ENCODE measurements around the gene ZBED5. TPM values are rescaled to one million over a fixed set of nuclear protein-coding genes. Genes with fewer than 3 reads are reported as not detected.

Gene ZBED5
- total RNA-seq, 2 donors from 2014 or later: 37.1 to 38.6 TPM

DNA sequence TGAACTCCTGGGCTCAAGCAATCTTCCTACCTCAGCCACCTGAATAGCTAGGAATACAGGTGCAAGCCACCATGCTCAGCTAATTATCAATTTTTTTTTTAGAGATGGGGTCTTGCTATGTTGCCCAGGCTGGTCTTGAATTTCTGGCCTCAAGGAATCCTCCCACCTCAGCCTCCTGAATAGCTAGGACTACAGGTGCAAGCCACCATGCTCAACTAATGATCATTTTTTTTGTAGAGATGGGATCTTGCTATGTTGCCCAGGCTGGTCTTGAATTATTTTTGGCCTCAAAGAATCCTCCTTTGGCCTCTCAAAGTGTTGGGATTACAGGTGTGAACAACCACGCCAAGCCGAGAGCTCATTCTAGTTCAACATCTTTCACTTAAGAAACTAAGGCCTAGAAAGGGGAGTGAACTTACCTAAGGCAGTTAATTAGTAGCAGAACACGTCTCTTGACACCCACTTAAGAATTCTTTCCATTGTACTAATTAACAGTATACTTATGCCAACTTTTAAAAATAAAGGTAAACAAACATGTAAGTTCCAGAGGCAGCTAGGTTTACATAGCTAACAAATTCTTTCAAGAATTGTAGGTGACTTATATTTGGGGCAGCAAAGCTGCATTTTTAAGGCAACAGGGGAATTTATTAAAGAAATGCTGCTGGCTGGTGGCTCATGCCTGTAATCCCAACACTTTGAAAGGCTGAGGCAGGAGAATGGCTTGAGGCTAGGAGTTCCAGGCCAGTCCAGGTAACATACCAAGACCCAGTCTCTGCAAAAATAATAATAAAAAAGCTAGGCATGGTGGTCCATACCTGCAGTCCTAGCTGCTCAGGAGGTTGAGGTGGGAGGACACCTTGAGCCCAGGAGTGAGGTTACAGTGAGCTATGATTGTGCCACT is 9.6 kb downstream of the ZBED5 start:
- TF ChIP-seq, protein P1, sequence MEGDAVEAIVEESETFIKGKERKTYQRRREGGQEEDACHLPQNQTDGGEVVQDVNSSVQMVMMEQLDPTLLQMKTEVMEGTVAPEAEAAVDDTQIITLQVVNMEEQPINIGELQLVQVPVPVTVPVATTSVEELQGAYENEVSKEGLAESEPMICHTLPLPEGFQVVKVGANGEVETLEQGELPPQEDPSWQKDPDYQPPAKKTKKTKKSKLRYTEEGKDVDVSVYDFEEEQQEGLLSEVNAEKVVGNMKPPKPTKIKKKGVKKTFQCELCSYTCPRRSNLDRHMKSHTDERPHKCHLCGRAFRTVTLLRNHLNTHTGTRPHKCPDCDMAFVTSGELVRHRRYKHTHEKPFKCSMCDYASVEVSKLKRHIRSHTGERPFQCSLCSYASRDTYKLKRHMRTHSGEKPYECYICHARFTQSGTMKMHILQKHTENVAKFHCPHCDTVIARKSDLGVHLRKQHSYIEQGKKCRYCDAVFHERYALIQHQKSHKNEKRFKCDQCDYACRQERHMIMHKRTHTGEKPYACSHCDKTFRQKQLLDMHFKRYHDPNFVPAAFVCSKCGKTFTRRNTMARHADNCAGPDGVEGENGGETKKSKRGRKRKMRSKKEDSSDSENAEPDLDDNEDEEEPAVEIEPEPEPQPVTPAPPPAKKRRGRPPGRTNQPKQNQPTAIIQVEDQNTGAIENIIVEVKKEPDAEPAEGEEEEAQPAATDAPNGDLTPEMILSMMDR (IDR thresholded peaks at IDR 0.05): no peak
- Histone ChIP-seq H3K4me3 (no peak overlapping the region), H3K27ac (no peak overlapping the region), H3K36me3 (peaks cover 2% of the 10 kb centered on the region), H3K27me3 (no peaks in the 10 kb centered on the region), H3K9me3 (no peaks in the 10 kb centered on the region), H3K4me1 (no peaks in the 10 kb centered on the region), H3K9ac (ENCODE audit: low read depth in 2 of 2, low read length in 2 of 2) (no peak overlapping the region)
- intact Hi-C loops (cut with DNase I): loop anchor here (5.0 kb wide), 1 partner anchor 36 kb away; no protein-coding TSS in a partner anchor
- DNase-seq: no peak

DNA sequence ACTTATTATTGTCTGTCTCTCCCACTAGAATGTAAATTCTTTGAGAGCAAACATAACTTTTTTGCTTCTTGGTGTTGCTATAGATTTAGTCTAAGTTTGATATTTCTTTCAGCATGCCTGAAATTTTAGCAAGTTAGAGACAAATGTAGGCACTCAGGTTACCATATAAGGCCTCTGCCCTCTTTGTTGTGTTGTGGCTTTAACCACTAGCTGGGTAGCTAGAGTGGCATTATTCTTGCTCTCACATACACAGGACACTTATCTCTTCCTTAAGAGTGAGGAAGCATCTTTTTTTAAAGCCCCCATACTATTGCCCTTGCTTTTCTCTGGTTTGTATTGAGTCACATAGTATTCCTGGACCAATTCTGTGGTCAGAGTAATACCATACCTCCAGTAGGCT is 11.2 kb downstream of the ZBED5 start:
- intact Hi-C loops (cut with DNase I): loop anchor here (5.0 kb wide), 1 partner anchor 34 kb away; no protein-coding TSS in a partner anchor
- Histone ChIP-seq H3K9me3 (no peaks in the 10 kb centered on the region), H3K27ac (no peak overlapping the region), H3K4me1 (no peaks in the 10 kb centered on the region), H3K9ac (ENCODE audit: low read depth in 2 of 2, low read length in 2 of 2) (no peak overlapping the region), H3K36me3 (no peaks in the 10 kb centered on the region), H3K27me3 (no peaks in the 10 kb centered on the region), H3K4me3 (no peak overlapping the region)
- no peak for DNase-seq
- TF ChIP-seq, protein P1 (IDR thresholded peaks at IDR 0.05): no peak

DNA sequence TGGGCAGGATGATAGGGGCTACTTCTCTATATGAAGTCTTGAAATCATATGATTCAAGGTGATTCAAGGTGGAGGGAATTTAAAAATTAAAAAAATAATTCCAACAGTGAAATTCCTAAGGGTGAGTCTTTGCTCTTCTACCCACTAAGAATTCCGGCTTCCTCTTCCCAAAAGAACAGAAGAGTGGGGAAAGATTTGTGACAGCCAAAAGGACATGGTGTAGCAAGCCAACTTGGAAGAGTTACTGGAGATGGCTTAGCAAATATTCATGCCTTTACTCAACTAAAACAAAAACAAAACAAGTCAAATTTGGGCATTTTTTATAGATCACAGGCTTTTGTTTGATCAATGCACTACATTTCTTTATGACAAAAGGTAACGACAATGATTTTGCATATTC is 12.3 kb downstream of the ZBED5 start:
- Histone ChIP-seq H3K36me3 (no peaks in the 10 kb centered on the region), H3K9me3 (no peaks in the 10 kb centered on the region), H3K27ac (no peak overlapping the region), H3K4me1 (no peaks in the 10 kb centered on the region), H3K27me3 (no peaks in the 10 kb centered on the region), H3K4me3 (no peak overlapping the region), H3K9ac (ENCODE audit: low read depth in 2 of 2, low read length in 2 of 2) (no peak overlapping the region)
- intact Hi-C loops (cut with DNase I): loop anchor here (5.0 kb wide), 1 partner anchor 33 kb away; no protein-coding TSS in a partner anchor
- no peak for DNase-seq
- TF ChIP-seq, protein P1 (IDR thresholded peaks at IDR 0.05): no peak

DNA sequence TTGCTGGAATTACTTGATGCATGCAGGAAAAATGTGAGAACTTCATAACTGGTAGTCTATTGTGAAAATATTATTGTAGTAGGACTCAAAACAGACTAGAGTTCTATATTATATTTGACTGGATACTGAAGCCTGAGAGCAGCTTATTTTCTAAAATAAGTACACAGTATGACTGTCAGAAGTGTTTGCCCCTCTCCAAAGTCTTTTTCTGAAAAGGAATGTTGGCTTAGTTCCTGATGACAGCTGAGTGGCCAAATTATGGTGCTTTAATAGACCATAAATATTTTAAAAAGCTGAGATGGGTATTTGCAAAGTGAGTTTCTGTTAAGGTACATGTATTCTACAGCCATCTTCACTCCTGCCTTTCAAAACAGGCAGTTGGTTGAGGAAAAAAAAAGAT is 13.1 kb downstream of the ZBED5 start:
- Histone ChIP-seq H3K27ac (no peak overlapping the region), H3K9ac (ENCODE audit: low read depth in 2 of 2, low read length in 2 of 2) (no peak overlapping the region), H3K4me3 (no peak overlapping the region), H3K9me3 (no peaks in the 10 kb centered on the region), H3K36me3 (no peaks in the 10 kb centered on the region), H3K27me3 (no peaks in the 10 kb centered on the region), H3K4me1 (no peaks in the 10 kb centered on the region)
- no peak for DNase-seq
- TF ChIP-seq, protein P1 (IDR thresholded peaks at IDR 0.05): no peak
- intact Hi-C loops (cut with DNase I): loop anchor here (5.0 kb wide), 1 partner anchor 32 kb away; no protein-coding TSS in a partner anchor

DNA sequence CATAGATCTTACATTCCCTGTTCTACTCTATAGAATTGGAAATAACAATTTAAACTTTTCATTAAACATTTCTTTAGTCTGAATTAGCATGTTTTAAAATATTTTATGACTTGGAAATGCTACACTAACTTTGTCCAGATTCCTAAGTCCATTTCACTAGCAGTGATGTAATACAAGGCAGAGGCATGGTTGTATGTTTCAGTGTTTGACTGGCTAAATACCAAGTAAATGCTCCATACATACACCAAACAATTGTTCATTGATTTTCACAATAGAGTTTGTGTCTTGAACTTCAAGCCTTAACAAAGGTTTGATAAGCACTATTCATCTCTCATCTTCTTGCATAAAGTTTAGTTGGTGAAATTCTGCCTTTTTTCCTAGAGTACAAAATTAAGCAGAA is 13.5 kb downstream of the ZBED5 start:
- intact Hi-C loops (cut with DNase I): no loop called here
- TF ChIP-seq, protein P1 (IDR thresholded peaks at IDR 0.05): no peak
- no peak overlapping the region for H3K27ac ChIP-seq
- H3K9me3 ChIP-seq: no peaks in the 10 kb centered on the region
- H3K4me3 ChIP-seq: no peak overlapping the region
- no peaks in the 10 kb centered on the region for H3K27me3 ChIP-seq
- no peak for DNase-seq
- H3K36me3 ChIP-seq: no peaks in the 10 kb centered on the region
- no peaks in the 10 kb centered on the region for H3K4me1 ChIP-seq
- no peak overlapping the region for H3K9ac ChIP-seq (ENCODE audit: low read depth in 2 of 2, low read length in 2 of 2)

Data from colonic mucosa (tissue), 4 donors.